Right lobe of liver (tissue), 6 donors: Measurements from ENCODE around the gene MYOZ1. TPM values are rescaled to one million over a fixed set of nuclear protein-coding genes. Genes with fewer than 3 reads are reported as not detected.

ENCODE experiments used
- ATAC-seq, 4 donors: fragments of 200-7000 bp; cut with Tn5 transposase; one replicate each; pipeline ENCODE4 v1.9.1; 2020; ENCODE audit warnings: mild to moderate bottlenecking in 4 of 4, moderate library complexity in 4 of 4
- DNase-seq, 3 donors: peaks; one replicate each; pipeline ENCODE4 v3.0.0-alpha.2; 2020
- H3K27ac ChIP-seq, 3 donors: fragments of 200-600 bp; one replicate each; pipeline ENCODE4 v1.8.0; 2022
- H3K27me3 ChIP-seq, 2 donors: fragments of 200-600 bp; one replicate each; pipeline ENCODE4 v1.8.0; 2022
- H3K36me3 ChIP-seq, 4 donors: fragments of 200-600 bp; sonication (generic) in 1 of 4; one replicate each; pipeline versions ENCODE4 v1.5.1 to v1.8.0; 2017 to 2022; ENCODE audit warnings: control low read depth in 1 of 4
- H3K4me1 ChIP-seq, 4 donors: fragments of 200-600 bp; sonication (generic) in 1 of 4; one replicate each; pipeline versions ENCODE4 v1.5.1 to v1.8.0; 2017 to 2022; ENCODE audit warnings: control low read depth in 1 of 4
- H3K4me3 ChIP-seq, 3 donors: fragments of 200-600 bp; one replicate each; pipeline ENCODE4 v1.8.0; 2022
- H3K9me3 ChIP-seq, 4 donors: fragments of 200-600 bp; sonication (generic) in 1 of 4; one replicate each; pipeline versions ENCODE4 v1.5.1 to v1.8.0; 2017 to 2022; ENCODE audit warnings: control low read depth in 1 of 4
- POLR2A ChIP-seq: fragments of 450-650 bp; IDR thresholded peaks from one replicate; pipeline ENCODE4 v1.6.1; 2017; ENCODE audit warnings: antibody characterized with exemption, mild to moderate bottlenecking
- WGBS: methylation state at CpG from one replicate; pipeline ENCODE4 v1.1.6; 2018; ENCODE audit warnings: low coverage, low lambda C conversion rate; ENCODE audit not compliant: insufficient coverage; ENCODE audit errors: missing lambda C conversion rate; 5-methylcytosine and 5-hydroxymethylcytosine counted together
- intact Hi-C, 2 donors: fragments of 100-400 bp; cut with DNase I; formaldehyde crosslinking; loops; one replicate each; pipeline versions ENCODE4 v1.11.2 to v1.14.1; 2022
- total RNA-seq, 6 experiments: library from RNA; depleted of rRNA in 2 of 6; stranded (reverse); fragments of >200 nt in 2 of 6; fragmentation: NEBNext Ultra II Directional in 3 of 6; extraction: Animal tissue kit (Norgen Biotek cat#: 25700) in 3 of 6; gene quantifications; one replicate each; pipeline versions ENCODE4 v1.1.0 to v1.2.4, GENCODE V29; 2016 to 2023
- TF ChIP-seq, protein P1 (sequence below), 4 donors: fragments of 200-600 bp in 3 of 4; fragments of 450-650 bp in 1 of 4; IDR thresholded peaks; one replicate each; pipeline versions ENCODE4 v1.5.1 to v1.8.0; 2016 to 2022; ENCODE audit warnings: antibody characterized with exemption in 4 of 4, mild to moderate bottlenecking in 2 of 4
- donor health status: DM: no; HTN: yes; CAD: no.
- donor health status: DM: no; HTN: no; CAD: no.
- donor health status: DM: no; HTN: no; CAD: no.
- donor health status: DM: no; HTN: yes; CAD: no.
- donor health status: DM: no; HTN: yes; CAD: no.

MYOZ1 gene
- total RNA-seq, 6 experiments from 2014 or later = 0.74 to 1.1 TPM; not detected in 4

DNA sequence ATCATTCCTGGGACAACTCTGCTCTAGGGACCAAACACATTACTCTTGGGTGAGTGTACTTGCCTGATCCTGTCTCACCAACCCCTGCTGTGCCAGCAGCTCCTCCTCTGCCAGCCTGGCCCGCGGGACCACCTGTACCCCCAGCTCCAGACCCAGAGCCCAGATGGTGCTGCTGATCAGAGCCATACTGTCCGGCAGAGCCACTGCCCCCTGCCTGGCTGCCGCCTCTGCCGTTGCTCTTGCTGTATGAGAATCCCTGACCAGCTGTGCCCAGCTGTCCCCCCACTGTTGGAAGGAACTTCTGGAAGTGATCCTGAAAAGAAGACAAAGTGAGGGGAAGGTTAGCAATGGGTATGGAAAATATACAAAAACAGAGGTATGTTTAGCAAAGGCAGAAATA is 6.9 kb downstream of the MYOZ1 start:
- no peak overlapping the region for H3K4me3 ChIP-seq
- no peak for TF ChIP-seq POLR2A
- TF ChIP-seq, protein P1, sequence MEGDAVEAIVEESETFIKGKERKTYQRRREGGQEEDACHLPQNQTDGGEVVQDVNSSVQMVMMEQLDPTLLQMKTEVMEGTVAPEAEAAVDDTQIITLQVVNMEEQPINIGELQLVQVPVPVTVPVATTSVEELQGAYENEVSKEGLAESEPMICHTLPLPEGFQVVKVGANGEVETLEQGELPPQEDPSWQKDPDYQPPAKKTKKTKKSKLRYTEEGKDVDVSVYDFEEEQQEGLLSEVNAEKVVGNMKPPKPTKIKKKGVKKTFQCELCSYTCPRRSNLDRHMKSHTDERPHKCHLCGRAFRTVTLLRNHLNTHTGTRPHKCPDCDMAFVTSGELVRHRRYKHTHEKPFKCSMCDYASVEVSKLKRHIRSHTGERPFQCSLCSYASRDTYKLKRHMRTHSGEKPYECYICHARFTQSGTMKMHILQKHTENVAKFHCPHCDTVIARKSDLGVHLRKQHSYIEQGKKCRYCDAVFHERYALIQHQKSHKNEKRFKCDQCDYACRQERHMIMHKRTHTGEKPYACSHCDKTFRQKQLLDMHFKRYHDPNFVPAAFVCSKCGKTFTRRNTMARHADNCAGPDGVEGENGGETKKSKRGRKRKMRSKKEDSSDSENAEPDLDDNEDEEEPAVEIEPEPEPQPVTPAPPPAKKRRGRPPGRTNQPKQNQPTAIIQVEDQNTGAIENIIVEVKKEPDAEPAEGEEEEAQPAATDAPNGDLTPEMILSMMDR (IDR thresholded peaks at IDR 0.05) = no peak
- DNase-seq (no peak), ATAC-seq (peak in 1 of 4 donors; percentile 25)
- no peaks in the 10 kb centered on the region for H3K27me3 ChIP-seq
- no peaks in the 10 kb centered on the region for H3K9me3 ChIP-seq
- no peaks in the 10 kb centered on the region for H3K4me1 ChIP-seq
- H3K27ac ChIP-seq = no peak overlapping the region
- H3K36me3 ChIP-seq = no peaks in the 10 kb centered on the region
- intact Hi-C loops = no loop called here
- WGBS = 68% methylated on average over 5 of the region's 5 CpGs

DNA sequence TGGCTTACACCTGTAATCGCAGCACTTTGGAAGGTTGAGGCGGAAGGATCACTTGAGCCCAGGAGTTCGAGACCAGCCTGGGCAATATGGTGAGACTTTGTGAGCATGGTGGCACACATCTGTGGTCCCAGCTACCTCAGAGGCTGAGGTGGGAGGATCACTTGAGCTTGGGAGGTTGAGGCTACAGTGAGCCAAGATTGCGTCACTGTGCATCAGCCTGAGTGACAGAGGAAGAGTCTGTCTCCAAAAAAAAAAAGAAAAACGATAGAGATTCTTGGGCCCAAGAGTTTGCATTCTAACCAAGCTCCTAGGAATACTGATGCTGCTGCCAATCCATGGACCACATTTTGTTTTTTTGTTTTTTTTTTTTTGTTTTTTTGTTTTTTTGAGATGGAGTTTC is 12.1 kb downstream of the MYOZ1 start:
- Histone ChIP-seq H3K27ac (no peak overlapping the region), H3K27me3 (no peaks in the 10 kb centered on the region), H3K36me3 (no peaks in the 10 kb centered on the region), H3K4me1 (peaks cover 0 to 7% (median 0%) of the 10 kb centered on the region in 4 donors), H3K4me3 (no peak overlapping the region), H3K9me3 (no peaks in the 10 kb centered on the region)
- 89% methylated on average over 5 of the region's 5 CpGs for WGBS
- ATAC-seq = no peak
- TF ChIP-seq POLR2A = no peak
- TF ChIP-seq, protein P1 (IDR thresholded peaks at IDR 0.05) = no peak
- intact Hi-C loops = no loop called here
- no peak for DNase-seq

- TF ChIP-seq, protein P1 (IDR thresholded peaks at IDR 0.05) = no peak
- TF ChIP-seq POLR2A = no peak
- H3K27ac ChIP-seq = no peak overlapping the region
- 82% methylated on average over 7 of the region's 7 CpGs for WGBS
- H3K36me3 ChIP-seq = no peaks in the 10 kb centered on the region
- H3K9me3 ChIP-seq = no peaks in the 10 kb centered on the region
- DNase-seq = no peak
- H3K4me3 ChIP-seq = no peak overlapping the region
- no peak for ATAC-seq
- H3K4me1 ChIP-seq = peaks cover 0 to 7% (median 0%) of the 10 kb centered on the region in 4 donors
- no peaks in the 10 kb centered on the region for H3K27me3 ChIP-seq
- intact Hi-C loops = no loop called here
These were observed 12.9 kb downstream of the MYOZ1 start for GRCh38 chr10:73628405-73628804.

DNA sequence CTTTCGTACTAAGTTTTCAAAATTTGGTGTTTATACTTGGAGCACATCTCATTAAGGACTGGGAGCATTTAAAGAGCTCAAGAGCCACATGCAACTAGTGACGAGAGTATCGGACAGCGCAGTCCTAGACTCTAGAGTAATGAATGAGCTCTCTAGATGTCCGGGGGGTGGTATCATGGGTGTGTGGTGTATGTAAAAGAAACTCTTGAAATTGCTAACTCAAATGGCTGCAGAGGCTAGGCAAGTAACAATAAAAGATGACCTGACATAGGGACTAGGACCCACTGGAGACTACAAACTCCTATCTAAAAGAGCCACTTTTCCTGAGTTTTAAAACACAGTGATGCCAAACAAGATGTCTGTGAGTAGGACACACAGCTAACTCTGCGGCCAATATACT is 14.0 kb downstream of the MYOZ1 start:
- H3K27ac ChIP-seq = no peak overlapping the region
- no peaks in the 10 kb centered on the region for H3K27me3 ChIP-seq
- 94% methylated on average over 6 of the region's 6 CpGs for WGBS
- TF ChIP-seq, protein P1 (IDR thresholded peaks at IDR 0.05) = no peak
- TF ChIP-seq POLR2A = no peak
- H3K4me3 ChIP-seq = no peak overlapping the region
- H3K9me3 ChIP-seq = no peaks in the 10 kb centered on the region
- intact Hi-C loops = no loop called here
- DNase-seq = no peak
- peaks cover 0 to 7% (median 0%) of the 10 kb centered on the region in 4 donors for H3K4me1 ChIP-seq
- H3K36me3 ChIP-seq = no peaks in the 10 kb centered on the region
- no peak for ATAC-seq
